OCI-LY3 (cell line): ENCODE data around the gene HRH1.

Experiments used
- H2AFZ ChIP-seq: fragments of 200-600, 300-600 bp; shearing (Covaris generic); 2 replicates; pipeline ENCODE4 v1.6.0; 2014; ENCODE audit warnings: antibody characterized with exemption, low read depth, low read length
- H3K27ac ChIP-seq: fragments of 200-600, 300-600 bp; sonication (generic); 2 replicates; pipeline ENCODE4 v1.5.1; 2014; ENCODE audit warnings: mild to moderate bottlenecking, low read length, moderate library complexity, mixed read lengths
- H3K27me3 ChIP-seq: fragments of 200-600, 300-600 bp; sonication (generic); 2 replicates; pipeline ENCODE4 v1.6.1; 2014; ENCODE audit warnings: low read depth, low read length, mixed read lengths
- H3K36me3 ChIP-seq: fragments of 200-600, 300-600 bp; sonication (generic); replicated peaks from 2 replicates; pipeline ENCODE3; 2014; ENCODE audit warnings: low read depth, low read length, mixed read lengths
- H3K4me1 ChIP-seq: fragments of 300-600, 200-600 bp; sonication (generic); 2 replicates; pipeline ENCODE4 v1.6.1; 2014; ENCODE audit warnings: low read length, mixed read lengths
- H3K4me2 ChIP-seq: fragments of 200-600, 300-600 bp; sonication (generic); 2 replicates; pipeline ENCODE4 v1.6.1; 2014; ENCODE audit warnings: low read length, mixed read lengths
- H3K4me3 ChIP-seq: fragments of 300-600, 200-600 bp; sonication (generic); 2 replicates; pipeline ENCODE4 v1.5.1; 2014; ENCODE audit warnings: antibody characterized with exemption, mild to moderate bottlenecking, low read length, moderate library complexity
- H3K79me2 ChIP-seq: fragments of 300-600, 200-600 bp; shearing (Covaris generic); 2 replicates; pipeline ENCODE4 v1.6.1; 2014; ENCODE audit warnings: mild to moderate bottlenecking, low read length, mixed read lengths
- H3K9ac ChIP-seq: fragments of 300-600, 200-600 bp; shearing (Covaris generic); 2 replicates; pipeline ENCODE4 v1.6.0; 2014; ENCODE audit warnings: mild to moderate bottlenecking, low read length, moderate library complexity
- H3K9me3 ChIP-seq: fragments of 200-600, 300-600 bp; shearing (Covaris generic); 2 replicates; pipeline ENCODE4 v1.6.1; 2014; ENCODE audit warnings: low read length, mixed read lengths; ENCODE audit not compliant: insufficient read depth
- H4K20me1 ChIP-seq: fragments of 200-600, 300-600 bp; sonication (generic); 2 replicates; pipeline ENCODE4 v1.6.1; 2016; ENCODE audit warnings: low read length, mixed read lengths; ENCODE audit not compliant: insufficient read depth
- EZH2phosphoT487 ChIP-seq: fragments of 200-600 bp; shearing (Covaris generic); IDR thresholded peaks from 2 replicates; pipeline ENCODE4 v1.6.1; 2018; ENCODE audit warnings: antibody characterized with exemption, mixed run types, low read depth
- TF ChIP-seq, protein P1 (sequence below): fragments of 200-600, 300-600 bp; sonication (generic); IDR thresholded peaks from 2 replicates; pipeline ENCODE4 v1.5.1; 2014; ENCODE audit warnings: antibody characterized with exemption, low read length, low read depth

Gene HRH1

DNA sequence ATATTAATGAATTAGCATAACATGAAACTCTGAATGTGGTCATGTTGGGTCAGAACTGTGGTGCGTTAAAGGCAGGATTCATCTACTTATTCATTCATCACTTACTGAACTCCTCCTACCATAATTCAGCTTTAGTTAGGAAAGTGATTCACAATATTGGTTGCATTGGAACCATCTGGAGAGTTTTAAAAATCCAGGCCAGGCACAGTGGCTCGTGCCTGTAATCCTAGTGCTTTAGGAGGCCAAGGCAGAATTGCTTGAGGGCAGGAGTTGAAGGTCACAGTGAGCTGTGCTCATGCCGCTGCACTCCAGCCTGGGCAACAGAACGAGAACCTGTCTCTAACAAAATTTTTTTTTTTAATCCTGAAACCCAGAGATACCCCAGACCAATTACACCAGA lies 73.7 kb downstream of the HRH1 start:
- Histone ChIP-seq H4K20me1 (no peaks in the 10 kb centered on the region), H3K4me1 (peaks cover 4% of the 10 kb centered on the region; the same call in 1 of the 2 replicates), H3K4me2 (no peak overlapping the region), H3K4me3 (no peak overlapping the region), H3K27me3 (peaks cover 21% of the 10 kb centered on the region), H3K27ac (no peak overlapping the region), H3K9me3 (no peaks in the 10 kb centered on the region), H3K79me2 (no peaks in the 10 kb centered on the region), H2AFZ (no peak overlapping the region), H3K9ac (no peak overlapping the region), H3K36me3 (no peaks in the 10 kb centered on the region)
- no peak for TF ChIP-seq EZH2phosphoT487
- TF ChIP-seq, protein P1, sequence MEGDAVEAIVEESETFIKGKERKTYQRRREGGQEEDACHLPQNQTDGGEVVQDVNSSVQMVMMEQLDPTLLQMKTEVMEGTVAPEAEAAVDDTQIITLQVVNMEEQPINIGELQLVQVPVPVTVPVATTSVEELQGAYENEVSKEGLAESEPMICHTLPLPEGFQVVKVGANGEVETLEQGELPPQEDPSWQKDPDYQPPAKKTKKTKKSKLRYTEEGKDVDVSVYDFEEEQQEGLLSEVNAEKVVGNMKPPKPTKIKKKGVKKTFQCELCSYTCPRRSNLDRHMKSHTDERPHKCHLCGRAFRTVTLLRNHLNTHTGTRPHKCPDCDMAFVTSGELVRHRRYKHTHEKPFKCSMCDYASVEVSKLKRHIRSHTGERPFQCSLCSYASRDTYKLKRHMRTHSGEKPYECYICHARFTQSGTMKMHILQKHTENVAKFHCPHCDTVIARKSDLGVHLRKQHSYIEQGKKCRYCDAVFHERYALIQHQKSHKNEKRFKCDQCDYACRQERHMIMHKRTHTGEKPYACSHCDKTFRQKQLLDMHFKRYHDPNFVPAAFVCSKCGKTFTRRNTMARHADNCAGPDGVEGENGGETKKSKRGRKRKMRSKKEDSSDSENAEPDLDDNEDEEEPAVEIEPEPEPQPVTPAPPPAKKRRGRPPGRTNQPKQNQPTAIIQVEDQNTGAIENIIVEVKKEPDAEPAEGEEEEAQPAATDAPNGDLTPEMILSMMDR = no peak

DNA sequence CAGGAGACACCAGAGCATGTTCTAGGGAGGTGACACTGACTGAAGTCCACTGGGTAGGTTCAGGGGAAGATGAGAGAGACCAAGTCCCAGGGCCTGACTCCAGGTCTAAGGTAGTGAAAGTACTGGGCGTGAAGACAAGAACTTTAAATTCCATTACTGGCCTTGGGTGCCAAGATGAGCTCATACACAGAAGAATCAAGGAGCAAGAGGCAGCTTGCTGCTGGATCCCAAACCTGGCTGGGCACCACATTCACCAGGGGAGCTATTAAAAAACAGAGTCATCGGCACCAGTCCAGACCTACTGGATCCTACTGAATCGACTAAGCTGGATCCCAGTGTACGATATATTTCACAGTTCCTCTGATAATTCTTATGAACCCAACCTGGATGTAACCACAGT lies 75.8 kb downstream of the HRH1 start:
- no peak overlapping the region for H2AFZ ChIP-seq
- peaks cover 4% of the 10 kb centered on the region; the same call in 1 of the 2 replicates for H3K4me1 ChIP-seq
- peaks cover 34% of the 10 kb centered on the region for H3K27me3 ChIP-seq
- H3K36me3 ChIP-seq = no peaks in the 10 kb centered on the region
- H3K4me2 ChIP-seq = no peak overlapping the region
- H3K9me3 ChIP-seq = no peaks in the 10 kb centered on the region
- no peak overlapping the region for H3K4me3 ChIP-seq
- H3K79me2 ChIP-seq = no peaks in the 10 kb centered on the region
- TF ChIP-seq EZH2phosphoT487 = no peak
- TF ChIP-seq, protein P1 = no peak
- no peak overlapping the region for H3K27ac ChIP-seq
- no peak overlapping the region for H3K9ac ChIP-seq
- no peaks in the 10 kb centered on the region for H4K20me1 ChIP-seq

DNA sequence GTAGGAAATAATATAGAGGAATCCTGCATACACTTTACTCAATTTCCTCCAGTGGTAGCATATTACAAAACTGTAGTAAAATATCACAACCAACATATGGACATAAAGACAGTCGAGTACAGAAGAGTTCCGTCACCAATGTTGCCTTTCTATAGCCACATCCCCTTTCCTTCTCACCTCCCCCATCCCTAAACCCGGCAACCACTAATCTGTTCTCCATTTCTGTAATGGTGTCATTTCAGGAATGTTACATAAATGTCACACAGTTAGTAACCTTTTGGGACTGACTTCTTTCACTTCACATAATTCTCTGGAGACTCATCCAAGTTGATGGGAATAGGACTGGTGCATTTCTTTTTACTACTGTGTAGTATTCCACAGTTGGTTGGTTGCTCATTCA lies 76.5 kb downstream of the HRH1 start:
- Histone ChIP-seq H3K27ac (no peak overlapping the region), H3K79me2 (no peaks in the 10 kb centered on the region), H4K20me1 (no peaks in the 10 kb centered on the region), H3K4me1 (peaks cover 4% of the 10 kb centered on the region; the same call in 1 of the 2 replicates), H3K9me3 (no peaks in the 10 kb centered on the region), H2AFZ (no peak overlapping the region), H3K4me2 (no peak overlapping the region), H3K9ac (no peak overlapping the region), H3K27me3 (peaks cover 38% of the 10 kb centered on the region), H3K4me3 (no peak overlapping the region), H3K36me3 (no peaks in the 10 kb centered on the region)
- no peak for TF ChIP-seq EZH2phosphoT487
- TF ChIP-seq, protein P1 = no peak

DNA sequence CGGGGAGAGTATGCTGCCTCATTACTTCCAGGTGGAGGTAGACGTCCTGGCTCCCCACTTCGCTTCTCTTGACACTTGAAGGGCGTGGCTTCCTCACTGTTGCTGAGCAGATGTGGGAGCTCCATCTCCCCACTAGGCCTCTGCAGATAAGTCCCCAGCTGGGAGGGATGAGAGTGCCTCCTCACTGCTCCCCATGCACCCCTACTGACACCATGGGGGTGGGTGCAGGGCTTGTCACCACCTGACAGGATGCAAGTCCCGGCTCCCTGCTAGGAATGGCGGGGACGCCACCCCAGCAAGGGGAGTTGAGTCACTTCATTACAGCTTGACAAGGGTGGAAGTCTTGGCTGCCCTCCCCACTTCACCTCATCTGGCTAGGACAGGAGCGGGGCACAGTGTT lies 81.1 kb downstream of the HRH1 start:
- TF ChIP-seq, protein P1 = no peak
- no peak for TF ChIP-seq EZH2phosphoT487
- no peak overlapping the region for H3K4me3 ChIP-seq
- H3K9me3 ChIP-seq = peaks cover 7% of the 10 kb centered on the region; the same call in 1 of the 2 replicates
- H3K4me2 ChIP-seq = no peak overlapping the region
- no peaks in the 10 kb centered on the region for H4K20me1 ChIP-seq
- H3K4me1 ChIP-seq = peaks cover 8% of the 10 kb centered on the region
- H3K36me3 ChIP-seq = no peaks in the 10 kb centered on the region
- H3K79me2 ChIP-seq = no peaks in the 10 kb centered on the region
- no peak overlapping the region for H3K9ac ChIP-seq
- peaks cover 36% of the 10 kb centered on the region for H3K27me3 ChIP-seq
- H3K27ac ChIP-seq = no peak overlapping the region
- no peak overlapping the region for H2AFZ ChIP-seq
